GM19193 (cell line): ENCODE data around the gene SON.

Source experiments
- POLR2A ChIP-seq: IDR thresholded peaks from 4 replicates; pipeline ENCODE4 v1.6.1; 2011; ENCODE audit not compliant: insufficient read depth, insufficient read length; ENCODE audit errors: extremely low read depth

SON gene

GRCh38 chr21:33539616-33540015 is 3.2 kb upstream of the SON start:
- TF ChIP-seq POLR2A, result no peak

DNA sequence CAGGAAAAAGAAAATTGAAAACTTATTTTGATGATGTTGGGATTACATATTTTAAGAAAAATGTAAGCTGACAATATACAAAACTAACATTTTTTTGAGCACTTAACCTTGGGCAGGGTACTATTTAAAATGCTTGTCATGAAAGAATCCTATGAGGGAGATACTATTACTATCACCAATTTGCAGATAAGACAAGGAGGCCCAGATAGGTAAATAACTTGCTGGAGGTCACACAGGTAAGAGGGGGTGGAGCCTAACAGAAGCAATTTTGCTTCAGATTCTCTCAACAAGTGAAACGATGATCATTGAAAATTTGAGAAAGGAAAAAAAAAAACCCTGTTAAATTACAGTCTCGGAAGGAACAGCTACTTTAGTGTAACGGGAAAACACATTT is 2.1 kb upstream of the SON start:
- no peak for TF ChIP-seq POLR2A

DNA sequence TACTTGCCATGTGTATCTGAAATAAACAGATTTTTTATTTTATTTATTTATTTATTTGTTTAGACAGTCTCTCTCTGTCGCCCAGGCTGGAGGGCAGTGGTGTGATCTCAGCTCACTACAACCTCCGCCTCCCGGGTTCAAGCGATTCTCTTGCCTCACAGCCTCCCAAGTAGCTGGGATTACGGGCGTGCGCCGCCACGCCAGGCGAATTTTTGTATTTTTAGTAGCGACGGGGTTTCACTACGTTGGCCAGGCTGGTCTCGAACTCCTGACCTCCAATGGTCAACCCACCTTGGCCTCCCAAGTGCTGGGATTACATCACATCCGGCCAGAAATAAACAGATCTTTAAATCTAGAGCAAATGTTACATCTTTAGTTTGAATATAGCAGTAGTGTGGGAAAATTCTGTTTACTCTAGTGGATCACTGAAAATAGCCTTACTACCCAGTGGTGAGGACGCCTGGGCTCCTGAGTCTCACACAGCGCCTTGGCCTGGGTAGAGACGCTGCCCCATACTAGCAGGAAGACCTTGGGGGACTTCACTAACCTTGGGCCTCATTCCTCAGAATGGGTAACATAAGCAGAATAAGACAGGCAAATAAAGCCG is 1.6 kb upstream of the SON start:
- TF ChIP-seq POLR2A, result no peak

DNA sequence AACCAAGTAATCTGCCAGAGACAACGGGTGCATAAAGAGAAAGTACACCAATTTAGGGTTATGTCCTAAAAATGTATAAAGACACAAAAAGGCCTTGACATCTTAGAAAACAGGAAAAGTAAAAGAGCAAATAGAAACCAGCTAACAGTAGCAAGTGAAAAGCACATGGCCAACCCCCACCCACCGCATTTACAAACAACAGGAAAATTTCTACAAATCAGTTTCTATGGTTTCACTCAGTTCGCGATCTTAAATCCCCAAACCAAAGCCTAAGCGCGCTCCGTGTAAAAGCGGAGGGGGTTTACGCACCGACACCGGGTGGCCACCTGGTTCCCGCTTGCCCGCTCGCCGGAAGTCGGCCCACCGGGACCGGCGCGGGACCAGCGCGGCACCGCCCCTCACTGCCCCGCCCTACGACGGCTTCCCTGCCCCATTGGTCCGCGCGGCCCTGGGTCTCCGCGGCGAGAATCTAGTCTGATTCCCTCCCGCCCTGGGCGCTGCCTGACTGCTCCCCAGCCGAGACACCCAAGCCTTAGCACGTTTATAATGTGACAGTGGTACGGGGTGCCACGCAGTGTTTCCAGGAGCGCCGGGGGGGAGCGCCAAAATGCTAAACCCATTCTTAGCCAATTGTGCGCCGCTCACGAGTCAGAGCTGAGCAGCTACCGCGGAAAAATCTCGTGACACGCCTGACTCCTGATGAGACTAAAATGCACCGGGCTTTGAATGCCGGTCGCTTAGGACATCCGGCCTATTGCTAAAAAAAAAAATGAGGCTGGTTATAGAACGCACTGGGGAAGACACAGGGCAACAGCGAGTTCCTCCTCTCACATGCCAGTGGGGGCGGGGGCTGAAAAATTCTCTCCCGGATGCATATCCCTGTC is 840 bp upstream of the SON start, which contains the start of gene GART:
Gene GART, minus strand, starts transcription at position 362 of the 884 bp plus-strand sequence. CDS start 2,802 bp downstream, outside the sequence.
- peak; percentile 72 for TF ChIP-seq POLR2A

DNA sequence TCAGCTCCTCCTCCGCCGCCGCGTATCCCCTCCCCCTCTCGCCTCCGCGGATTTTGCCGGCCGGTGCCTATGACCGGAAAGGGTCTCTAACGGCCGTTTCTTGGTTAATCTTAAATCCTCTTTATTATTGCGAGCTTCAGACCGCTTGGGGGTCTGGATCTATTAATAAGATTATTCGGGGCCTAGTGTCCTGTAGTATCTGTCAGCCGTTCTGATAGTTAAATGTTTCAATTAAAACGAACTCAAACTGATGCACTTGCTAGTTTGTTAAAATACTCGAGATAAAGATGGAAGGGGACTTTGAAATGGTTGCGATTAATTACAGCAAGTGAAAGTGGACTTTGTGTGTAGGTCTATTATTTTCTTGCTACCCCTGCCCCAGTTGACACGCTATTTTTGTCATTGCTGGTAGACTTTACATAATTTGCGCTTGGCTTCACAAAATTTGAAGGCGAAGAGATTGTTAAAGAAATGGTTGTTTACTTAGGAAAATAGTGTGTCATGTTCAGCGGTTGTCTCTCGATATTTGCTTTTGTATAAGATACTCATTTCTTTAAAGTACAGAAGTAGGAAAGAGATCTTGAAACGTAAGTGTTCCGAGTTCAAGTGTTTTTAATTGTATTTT is 779 bp downstream of the SON start:
- TF ChIP-seq POLR2A, result no peak

GRCh38 chr21:33544451-33545195 is 1.8 kb downstream of the SON start:
- no peak for TF ChIP-seq POLR2A

DNA sequence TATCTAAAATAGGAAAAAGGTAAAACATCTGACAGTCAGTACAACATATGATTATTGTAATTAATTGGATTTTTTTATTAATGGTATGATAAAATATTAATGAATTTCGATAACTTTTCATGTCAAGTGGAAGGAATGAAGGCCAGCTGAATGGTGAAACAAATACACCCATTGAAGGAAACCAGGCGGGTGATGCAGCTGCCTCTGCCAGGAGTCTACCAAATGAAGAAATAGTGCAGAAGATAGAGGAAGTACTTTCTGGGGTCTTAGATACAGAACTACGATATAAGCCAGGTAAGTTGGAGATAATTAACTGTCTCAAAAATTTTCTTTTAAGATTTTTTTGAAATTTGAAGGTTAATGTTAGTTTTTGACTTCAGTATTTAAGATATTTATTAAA is 3.2 kb downstream of the SON start:
- no peak for TF ChIP-seq POLR2A

GRCh38 chr21:33549848-33550771 is 7.3 kb downstream of the SON start:
- TF ChIP-seq POLR2A, result no peak

DNA sequence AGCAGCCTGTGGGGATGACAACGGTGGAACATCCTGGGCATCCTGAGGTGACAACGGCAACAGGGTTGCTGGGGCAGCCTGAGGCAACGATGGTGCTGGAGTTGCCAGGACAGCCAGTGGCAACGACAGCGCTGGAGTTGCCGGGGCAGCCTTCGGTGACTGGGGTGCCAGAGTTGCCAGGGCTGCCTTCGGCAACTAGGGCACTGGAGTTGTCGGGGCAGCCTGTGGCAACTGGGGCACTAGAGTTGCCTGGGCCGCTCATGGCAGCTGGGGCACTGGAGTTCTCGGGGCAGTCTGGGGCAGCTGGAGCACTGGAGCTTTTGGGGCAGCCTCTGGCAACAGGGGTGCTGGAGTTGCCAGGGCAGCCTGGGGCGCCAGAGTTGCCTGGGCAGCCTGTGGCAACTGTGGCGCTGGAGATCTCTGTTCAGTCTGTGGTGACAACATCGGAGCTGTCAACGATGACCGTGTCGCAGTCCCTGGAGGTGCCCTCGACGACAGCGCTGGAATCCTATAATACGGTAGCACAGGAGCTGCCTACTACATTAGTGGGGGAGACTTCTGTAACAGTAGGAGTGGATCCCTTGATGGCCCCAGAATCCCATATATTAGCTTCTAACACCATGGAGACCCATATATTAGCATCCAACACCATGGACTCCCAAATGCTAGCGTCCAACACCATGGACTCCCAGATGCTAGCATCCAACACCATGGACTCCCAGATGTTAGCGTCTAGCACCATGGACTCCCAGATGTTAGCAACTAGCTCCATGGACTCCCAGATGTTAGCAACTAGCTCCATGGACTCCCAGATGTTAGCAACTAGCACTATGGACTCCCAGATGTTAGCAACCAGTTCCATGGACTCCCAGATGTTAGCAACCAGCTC is 8.2 kb downstream of the SON start:
- TF ChIP-seq POLR2A, result no peak

GRCh38 chr21:33551664-33552063 is 8.8 kb downstream of the SON start:
- no peak for TF ChIP-seq POLR2A

GRCh38 chr21:33552093-33552998 is 9.5 kb downstream of the SON start:
- TF ChIP-seq POLR2A, result peak; percentile 15

GRCh38 chr21:33552999-33553598 is 10.3 kb downstream of the SON start:
- TF ChIP-seq POLR2A, result peak; percentile 7
